C4-2B (cell line): ENCODE data around the gene MIA.
"Not testable (repeated sequence)": the region's sequence is repeated elsewhere in the genome, so short reads cannot be mapped to it uniquely, and the experiment has no call there.

Experiments
- CTCF ChIP-seq: fragments of 450-650 bp; conservative IDR thresholded peaks from 2 replicates; pipeline ENCODE4 v1.5.1; 2017; ENCODE audit warnings: mild to moderate bottlenecking
- ZFX ChIP-seq: fragments of 450-650 bp; IDR thresholded peaks from 2 replicates; pipeline ENCODE4 v1.6.1; 2017

GRCh38 chr19:40810649-40811408 is 35.5 kb downstream of the MIA start:
- not testable (repeated sequence) for TF ChIP-seq CTCF, ZFX
